ENCODE measurements around the gene CSF3R. TPM values are rescaled to one million over a fixed set of nuclear protein-coding genes. Genes with fewer than 3 reads are reported as not detected.

The CSF3R gene
- polyA plus RNA-seq, 1 of the 3 experiments (the other 2 are of a cell fraction), result not detected

- TF ChIP-seq CHD2 (IDR thresholded peaks at IDR 0.05; ENCODE audit: low read length, partially characterized antibody), result no peak
- TF ChIP-seq RCOR1 (IDR thresholded peaks at IDR 0.05; ENCODE audit: low read length), result no peak
- TF ChIP-seq TCF12 (IDR thresholded peaks at IDR 0.05), result no peak
- no peak for TF ChIP-seq GABPA (IDR thresholded peaks at IDR 0.05; ENCODE audit: low read depth)
These were observed 39.4 kb downstream of the CSF3R start (continued) for GRCh38 chr1:36443297-36443696.

- Histone ChIP-seq H3K27ac (ENCODE audit: low read depth in 2 of 2, low read length in 1 of 2) (no peak overlapping the region), H3K4me2 (no peak overlapping the region), H4K20me1 (ENCODE audit: insufficient read depth) (no peaks in the 10 kb centered on the region), H3K79me2 (ENCODE audit: insufficient read depth) (no peaks in the 10 kb centered on the region), H3K36me3 (replicated peaks in 1 of 2; ENCODE audit: control insufficient read depth in 1 of 2, insufficient read depth in 2 of 2, low read length in 1 of 2) (peaks cover 2 to 4% of the 10 kb centered on the region in 2 experiments), H2AFZ (ENCODE audit: low read depth) (no peak overlapping the region), H3K9ac (no peak overlapping the region), H3K9me2 (no peaks in the 10 kb centered on the region), H3K27me3 (ENCODE audit: insufficient read depth) (no peaks in the 10 kb centered on the region), H3F3A (replicated peaks; ENCODE audit: insufficient read depth) (no peaks in the 10 kb centered on the region), H3K4me1 (ENCODE audit: control insufficient read depth in 1 of 2, insufficient read depth in 2 of 2, low read depth in 1 of 2, low read length in 1 of 2) (no peaks in the 10 kb centered on the region), H3K4me3 (ENCODE audit: low read depth in 2 of 2, low read length in 1 of 2) (no peak overlapping the region), H3K9me3 (no peaks in the 10 kb centered on the region)
- POLR2A ChIA-PET, result no interaction called here
- CTCF ChIA-PET, result no interaction called here
- TF ChIP-seq POLR2AphosphoS5 (IDR thresholded peaks at IDR 0.05; ENCODE audit: low read depth, low read length) (no peak), FOXJ3 (CRISPR knock-in tag; IDR thresholded peaks at IDR 0.05) (no peak), RXRA (IDR thresholded peaks at IDR 0.05; ENCODE audit: borderline replicate concordance, low read depth) (no peak), TCF12 (IDR thresholded peaks at IDR 0.05) (no peak), YY1 (IDR thresholded peaks at IDR 0.05; ENCODE audit: low read depth) (no peak), GABPA (IDR thresholded peaks at IDR 0.05; ENCODE audit: low read depth) (no peak), MXI1 (IDR thresholded peaks at IDR 0.05; ENCODE audit: low read depth, low read length) (no peak), MEF2A (IDR thresholded peaks at IDR 0.05; ENCODE audit: borderline replicate concordance, low read depth) (no peak), SMC3 (IDR thresholded peaks at IDR 0.05; ENCODE audit: low read depth, low read length) (no peak), RFX5 (IDR thresholded peaks at IDR 0.05; ENCODE audit: low read length) (no peak), ELF1 (IDR thresholded peaks at IDR 0.05) (no peak), EZH2phosphoT487 (IDR thresholded peaks at IDR 0.05; ENCODE audit: borderline replicate concordance, low read depth) (no peak), RCOR1 (IDR thresholded peaks at IDR 0.05; ENCODE audit: low read length) (no peak), TEAD4 (IDR thresholded peaks at IDR 0.05; ENCODE audit: borderline replicate concordance, insufficient read depth) (no peak), NRF1 (IDR thresholded peaks at IDR 0.05; ENCODE audit: low read depth, low read length) (no peak)
- TF ChIP-seq, protein P1, sequence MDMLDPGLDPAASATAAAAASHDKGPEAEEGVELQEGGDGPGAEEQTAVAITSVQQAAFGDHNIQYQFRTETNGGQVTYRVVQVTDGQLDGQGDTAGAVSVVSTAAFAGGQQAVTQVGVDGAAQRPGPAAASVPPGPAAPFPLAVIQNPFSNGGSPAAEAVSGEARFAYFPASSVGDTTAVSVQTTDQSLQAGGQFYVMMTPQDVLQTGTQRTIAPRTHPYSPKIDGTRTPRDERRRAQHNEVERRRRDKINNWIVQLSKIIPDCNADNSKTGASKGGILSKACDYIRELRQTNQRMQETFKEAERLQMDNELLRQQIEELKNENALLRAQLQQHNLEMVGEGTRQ (IDR thresholded peaks at IDR 0.05; ENCODE audit: borderline replicate concordance, low read depth, low read length), result no peak
- no peak for DNase-seq
- WGBS (ENCODE audit: low lambda C conversion rate), result 79% methylated on average over 3 of the region's 3 CpGs
These were observed 40.4 kb downstream of the CSF3R start for GRCh38 chr1:36442337-36442736.

DNA sequence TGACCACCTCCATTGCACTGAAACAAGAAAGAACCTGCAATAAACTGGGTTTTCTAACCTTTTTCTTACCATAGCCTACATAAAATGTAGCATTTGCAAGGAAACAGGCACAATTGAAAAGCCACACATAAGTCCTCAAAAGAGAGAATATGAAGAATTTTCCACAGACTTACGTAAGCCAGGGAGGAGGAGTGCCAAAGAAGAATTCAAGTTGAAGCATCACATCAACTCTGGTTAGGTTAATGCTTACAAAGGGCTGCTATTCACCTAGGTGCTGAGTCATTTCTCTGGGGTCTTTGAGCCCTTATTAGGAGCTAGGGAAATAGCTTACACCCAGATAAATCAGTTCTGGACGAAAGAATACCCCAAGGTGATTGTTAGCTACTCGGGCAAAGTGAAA, 42.1 kb downstream of the CSF3R start:
- WGBS (ENCODE audit: low lambda C conversion rate), result 89% methylated on average over 3 of the region's 3 CpGs
- Histone ChIP-seq H2AFZ (ENCODE audit: low read depth) (no peak overlapping the region), H3K36me3 (replicated peaks in 1 of 2; ENCODE audit: control insufficient read depth in 1 of 2, insufficient read depth in 2 of 2, low read length in 1 of 2) (peaks cover 2 to 10% of the 10 kb centered on the region in 2 experiments), H3K9me3 (no peaks in the 10 kb centered on the region), H3K27ac (ENCODE audit: low read depth in 2 of 2, low read length in 1 of 2) (no peak overlapping the region), H3K9me2 (no peaks in the 10 kb centered on the region), H3K79me2 (ENCODE audit: insufficient read depth) (no peaks in the 10 kb centered on the region), H3K4me1 (ENCODE audit: control insufficient read depth in 1 of 2, insufficient read depth in 2 of 2, low read depth in 1 of 2, low read length in 1 of 2) (no peaks in the 10 kb centered on the region), H3K4me3 (ENCODE audit: low read depth in 2 of 2, low read length in 1 of 2) (no peak overlapping the region), H4K20me1 (ENCODE audit: insufficient read depth) (no peaks in the 10 kb centered on the region), H3K4me2 (no peak overlapping the region), H3K27me3 (ENCODE audit: insufficient read depth) (no peaks in the 10 kb centered on the region), H3K9ac (no peak overlapping the region), H3F3A (replicated peaks; ENCODE audit: insufficient read depth) (no peaks in the 10 kb centered on the region)
- POLR2A ChIA-PET, result no interaction called here
- DNase-seq, result no peak
- TF ChIP-seq, protein P2, sequence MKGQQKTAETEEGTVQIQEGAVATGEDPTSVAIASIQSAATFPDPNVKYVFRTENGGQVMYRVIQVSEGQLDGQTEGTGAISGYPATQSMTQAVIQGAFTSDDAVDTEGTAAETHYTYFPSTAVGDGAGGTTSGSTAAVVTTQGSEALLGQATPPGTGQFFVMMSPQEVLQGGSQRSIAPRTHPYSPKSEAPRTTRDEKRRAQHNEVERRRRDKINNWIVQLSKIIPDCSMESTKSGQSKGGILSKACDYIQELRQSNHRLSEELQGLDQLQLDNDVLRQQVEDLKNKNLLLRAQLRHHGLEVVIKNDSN (IDR thresholded peaks at IDR 0.05; ENCODE audit: borderline replicate concordance, low read depth), result no peak
- no peak for TF ChIP-seq CHD2 (IDR thresholded peaks at IDR 0.05; ENCODE audit: low read length, partially characterized antibody)
- no peak for TF ChIP-seq MEF2A (IDR thresholded peaks at IDR 0.05; ENCODE audit: borderline replicate concordance, low read depth)
- TF ChIP-seq RXRA (IDR thresholded peaks at IDR 0.05; ENCODE audit: borderline replicate concordance, low read depth), result no peak
- TF ChIP-seq RAD21 (IDR thresholded peaks at IDR 0.05; ENCODE audit: low read length), result no peak
- TF ChIP-seq NRF1 (IDR thresholded peaks at IDR 0.05; ENCODE audit: low read depth, low read length), result no peak
- TF ChIP-seq SIN3A (IDR thresholded peaks at IDR 0.05; ENCODE audit: borderline replicate concordance, low read depth, low read length), result no peak
- TF ChIP-seq ELF1 (IDR thresholded peaks at IDR 0.05), result no peak
- CTCF ChIA-PET, result no interaction called here
